NCI-H2196 treated with DMSO at 0.1 percent for 48 hours (cell line): ENCODE data around the gene MPEG1.

ENCODE experiments used
- DNase-seq: peaks from one replicate; lab custom pipeline; 2025; ENCODE audit not compliant: unreplicated experiment; lab: John Stamatoyannopoulos, UW

MPEG1 gene

DNA sequence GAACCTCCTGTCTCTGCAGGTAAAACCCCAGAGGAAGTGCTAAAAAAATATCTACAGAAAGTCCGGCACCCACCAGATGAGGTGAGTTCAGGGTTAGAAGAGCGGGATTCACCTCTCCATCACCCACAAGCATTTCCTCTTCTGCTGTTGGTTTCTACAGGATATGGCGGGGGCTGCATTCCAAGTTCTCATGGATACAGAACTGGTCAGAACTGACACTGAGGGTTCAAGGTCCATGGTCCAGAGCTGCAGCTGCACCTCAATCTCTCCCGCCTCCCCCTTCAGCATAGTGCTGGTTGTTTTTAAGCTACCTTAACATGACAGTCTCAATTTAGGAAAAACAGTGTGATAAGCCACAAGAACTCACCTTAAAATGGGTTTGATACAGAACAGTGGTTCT lies 21.6 kb downstream of the MPEG1 start:
- no peak for DNase-seq

DNA sequence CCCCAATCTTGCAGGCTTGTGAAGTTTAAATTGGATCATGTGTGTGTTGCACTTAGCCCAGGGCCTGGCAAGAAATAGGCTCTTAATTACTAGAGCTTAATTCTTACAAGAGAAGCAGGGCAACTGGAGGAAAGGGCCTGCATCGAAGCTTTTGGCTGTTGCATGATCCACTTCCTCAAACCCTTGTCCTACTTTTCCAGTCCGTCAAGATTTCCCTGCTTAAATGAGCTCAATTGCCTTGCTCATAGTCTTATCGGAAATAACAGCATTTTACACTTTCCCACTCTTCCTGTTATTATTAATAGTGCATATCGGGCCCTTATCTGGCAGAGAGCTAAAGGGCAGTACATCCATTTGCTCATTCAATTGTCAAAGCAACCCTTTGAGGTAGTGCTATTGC lies 22.7 kb downstream of the MPEG1 start:
- DNase-seq = no peak

DNA sequence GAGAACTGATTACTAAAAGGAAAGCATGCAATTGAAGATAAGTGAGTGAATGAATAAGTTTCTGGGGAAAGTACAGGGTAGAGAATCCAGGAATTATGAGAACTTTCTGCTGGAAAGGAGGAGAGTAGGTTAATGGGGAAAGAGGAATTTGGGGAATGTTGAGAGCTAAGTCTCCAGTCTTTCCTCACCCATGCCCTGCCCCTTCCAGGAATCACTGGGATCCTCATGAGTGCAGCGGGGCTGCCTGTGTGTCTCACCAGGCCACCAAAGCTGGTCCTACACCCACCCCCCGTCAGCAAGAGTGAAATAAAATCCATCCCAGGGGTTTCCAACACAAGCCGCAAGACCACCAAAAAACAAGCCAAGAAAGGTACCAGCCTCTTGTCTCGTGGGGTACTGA lies 23.8 kb downstream of the MPEG1 start:
- DNase-seq = no peak

DNA sequence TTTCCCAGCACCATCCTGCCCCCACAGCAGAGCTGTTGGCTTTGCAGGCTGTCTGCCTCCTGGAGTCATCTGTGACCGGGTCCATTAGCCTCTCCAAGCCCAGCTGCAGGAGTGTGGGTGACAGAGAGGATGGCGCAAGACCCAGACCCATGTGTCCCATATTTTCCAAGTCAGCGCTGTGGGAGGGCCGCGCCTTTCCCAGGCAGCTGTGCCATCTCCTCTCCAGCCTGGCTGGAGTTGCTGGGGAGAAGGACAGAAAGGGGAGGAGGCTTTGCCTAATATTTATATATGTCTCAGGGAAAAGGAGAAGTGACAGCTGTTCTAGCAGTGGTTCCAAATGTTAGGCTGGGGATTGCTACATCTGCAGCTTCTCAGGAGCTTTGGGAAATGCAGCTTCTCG lies 25.1 kb downstream of the MPEG1 start:
- DNase-seq = no peak

DNA sequence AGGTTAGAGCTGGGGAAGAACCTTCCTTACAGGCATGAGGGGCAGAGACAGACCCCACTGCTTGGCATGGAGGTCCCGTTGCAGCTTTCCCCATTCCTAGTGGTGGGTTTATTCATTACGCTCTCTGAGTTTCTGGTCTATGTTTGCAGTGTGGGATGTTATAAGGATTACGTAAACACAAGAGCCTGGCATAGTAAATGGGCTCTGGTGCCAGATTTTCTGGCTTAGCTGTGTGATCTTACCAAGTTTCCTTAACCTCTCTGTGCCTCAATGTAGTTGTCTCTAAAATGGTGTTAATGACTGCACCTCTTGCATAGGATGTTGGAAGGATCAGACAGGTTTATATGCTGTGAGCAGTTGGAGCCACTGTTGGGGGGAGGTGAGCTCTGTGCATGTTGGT lies 25.7 kb downstream of the MPEG1 start:
- no peak for DNase-seq

DNA sequence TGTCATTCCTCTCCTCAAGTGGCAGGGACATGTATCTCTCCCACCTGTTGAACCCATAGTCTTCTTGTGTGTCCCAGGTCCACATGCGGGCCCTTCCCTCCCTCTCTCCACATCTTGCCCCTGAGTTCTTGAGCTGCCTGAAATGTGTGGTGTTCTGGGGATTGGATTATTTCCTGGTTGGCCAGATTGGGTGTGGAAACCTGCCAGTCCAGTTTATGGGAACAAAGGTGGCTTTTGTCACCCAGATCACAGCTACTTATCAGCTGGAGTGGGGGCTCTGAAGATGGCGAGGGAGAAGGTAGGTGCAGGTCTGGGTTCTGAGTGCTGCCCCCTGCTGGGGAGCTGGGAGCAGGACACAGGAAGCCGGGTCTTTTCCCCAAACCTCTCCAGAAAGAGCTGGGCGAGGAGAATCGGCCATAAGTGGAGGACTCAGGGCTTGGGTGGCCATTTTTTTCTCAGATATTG lies 26.6 kb downstream of the MPEG1 start:
- DNase-seq = no peak

DNA sequence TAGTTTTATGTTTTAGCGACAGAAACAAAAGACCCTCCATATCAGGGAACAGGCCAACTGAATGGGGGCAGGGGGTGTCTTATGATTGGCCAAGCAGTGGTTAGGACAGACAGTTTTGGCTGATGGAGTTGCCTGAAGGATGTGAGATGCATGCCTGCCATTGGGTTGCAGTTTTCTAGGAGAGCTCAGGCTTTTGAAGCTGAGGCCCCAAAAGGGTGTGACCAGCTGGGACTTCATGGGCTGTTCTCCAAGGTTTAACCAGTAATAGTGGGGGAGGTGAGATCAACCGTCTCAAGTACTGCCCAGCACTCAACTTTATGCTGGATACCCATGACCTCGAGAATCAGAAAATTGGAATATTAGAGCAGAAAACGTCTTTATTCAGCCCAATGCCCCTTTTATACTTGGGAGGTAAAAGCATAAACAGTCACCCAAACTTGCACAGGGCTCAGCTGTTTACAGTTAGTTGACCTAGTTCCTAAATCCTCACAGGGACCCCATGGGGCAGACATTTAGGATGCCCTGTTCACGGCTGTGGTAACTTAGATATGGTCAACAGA lies 27.3 kb downstream of the MPEG1 start:
- DNase-seq = no peak

DNA sequence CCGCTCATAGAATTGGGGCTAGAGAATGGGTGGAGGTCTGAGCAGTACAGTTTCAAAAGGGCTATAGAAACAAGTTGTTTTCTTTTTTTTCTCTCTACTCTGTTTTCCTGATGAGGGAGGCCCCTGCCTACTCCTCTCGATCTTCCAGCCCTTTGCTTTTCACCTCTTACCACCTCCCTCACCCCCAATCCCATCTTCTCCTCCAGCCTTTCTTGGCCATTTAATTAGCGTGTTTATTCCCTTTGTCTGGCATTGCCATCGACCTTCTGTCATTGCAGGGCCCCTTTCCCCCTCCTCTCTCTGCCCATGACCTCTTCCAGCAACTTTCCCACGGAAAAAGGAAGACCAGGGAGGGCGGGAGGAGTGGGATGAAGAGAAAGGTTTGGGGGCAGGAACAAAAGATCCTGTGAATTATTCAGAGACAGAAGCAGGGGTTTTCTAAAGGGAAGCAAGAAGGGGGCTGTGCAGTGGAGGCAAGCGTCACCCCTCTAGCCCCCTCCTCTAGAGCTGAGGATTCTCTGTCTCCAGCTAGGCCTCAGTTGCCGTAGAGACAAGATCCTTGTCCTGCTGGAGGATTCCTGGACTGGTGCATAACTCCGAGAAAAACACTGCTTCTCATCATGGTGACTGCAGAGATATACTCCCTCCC lies 27.9 kb downstream of the MPEG1 start:
- DNase-seq = no peak

DNA sequence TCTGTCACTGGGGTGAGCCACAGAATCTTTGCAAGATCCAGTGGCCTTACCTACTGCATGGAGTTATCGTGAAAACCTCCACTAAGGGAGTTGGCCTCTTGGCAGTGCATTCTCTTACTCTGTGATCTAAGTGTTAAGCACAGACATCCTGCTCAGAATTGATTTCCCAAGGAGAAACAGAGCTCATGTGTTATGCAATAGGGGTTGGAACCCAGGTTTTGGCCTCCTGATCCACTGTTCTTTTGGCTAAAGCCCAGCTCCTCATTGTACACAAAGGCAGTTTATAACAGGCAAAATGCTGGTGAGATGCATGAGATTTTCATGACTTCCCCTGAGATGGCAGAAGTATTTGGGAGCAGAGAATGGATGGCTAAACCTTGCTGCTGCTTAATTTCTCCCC lies 29.0 kb downstream of the MPEG1 start:
- DNase-seq = no peak

DNA sequence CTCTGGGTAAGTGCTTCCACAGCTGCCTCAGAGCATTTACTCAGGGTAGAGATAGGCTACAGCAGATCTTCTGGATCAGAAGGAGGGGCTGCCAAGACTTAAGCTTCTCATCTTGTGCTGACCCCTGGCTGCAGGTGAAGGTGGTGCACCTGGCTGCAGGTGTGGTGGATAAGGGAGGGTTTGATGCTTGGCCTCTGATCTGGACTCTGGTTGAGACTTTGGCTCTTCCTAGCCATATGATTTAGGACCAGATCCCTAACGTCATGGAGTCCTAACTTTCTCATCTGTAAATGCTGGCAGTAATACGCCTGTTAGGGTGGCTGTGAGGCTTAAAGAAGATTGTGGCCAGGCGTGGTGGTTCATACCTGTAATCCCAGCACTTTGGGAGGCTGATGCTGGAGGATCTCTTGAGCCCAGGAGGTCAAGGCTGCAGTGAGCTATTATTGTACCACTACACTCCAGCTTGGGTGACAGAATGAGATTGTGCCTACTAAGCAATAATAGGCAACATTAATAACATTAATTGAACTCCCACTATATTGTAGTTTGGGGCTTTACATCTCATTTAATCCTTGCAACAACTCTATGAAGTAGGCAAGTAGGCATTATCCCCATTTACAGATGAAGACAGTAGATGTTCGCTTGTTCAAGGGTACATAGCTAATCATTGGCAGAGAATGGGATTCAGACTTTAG lies 30.1 kb downstream of the MPEG1 start:
- DNase-seq = no peak

DNA sequence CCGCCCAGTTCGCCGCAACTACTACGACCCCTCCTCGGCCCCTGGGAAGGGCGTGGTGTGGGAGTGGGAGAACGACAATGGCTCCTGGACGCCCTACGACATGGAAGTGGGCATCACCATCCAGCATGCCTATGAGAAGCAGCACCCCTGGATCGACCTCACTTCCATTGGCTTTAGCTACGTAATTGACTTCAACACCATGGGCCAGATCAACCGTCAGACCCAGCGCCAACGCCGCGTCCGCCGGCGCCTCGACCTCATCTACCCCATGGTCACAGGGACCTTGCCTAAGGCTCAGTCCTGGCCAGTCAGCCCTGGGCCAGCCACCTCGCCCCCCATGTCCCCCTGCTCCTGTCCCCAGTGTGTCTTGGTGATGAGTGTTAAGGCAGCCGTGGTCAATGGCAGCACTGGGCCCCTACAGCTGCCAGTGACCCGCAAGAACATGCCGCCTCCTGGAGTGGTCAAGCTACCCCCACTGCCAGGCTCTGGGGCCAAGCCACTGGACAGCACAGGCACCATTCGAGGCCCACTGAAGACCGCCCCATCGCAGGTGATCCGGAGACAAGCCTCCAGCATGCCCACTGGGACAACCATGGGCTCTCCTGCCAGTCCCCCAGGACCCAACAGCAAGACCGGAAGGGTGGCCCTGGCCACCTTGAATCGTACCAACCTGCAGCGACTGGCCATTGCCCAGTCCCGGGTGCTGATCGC lies 30.8 kb downstream of the MPEG1 start:
- no peak for DNase-seq

DNA sequence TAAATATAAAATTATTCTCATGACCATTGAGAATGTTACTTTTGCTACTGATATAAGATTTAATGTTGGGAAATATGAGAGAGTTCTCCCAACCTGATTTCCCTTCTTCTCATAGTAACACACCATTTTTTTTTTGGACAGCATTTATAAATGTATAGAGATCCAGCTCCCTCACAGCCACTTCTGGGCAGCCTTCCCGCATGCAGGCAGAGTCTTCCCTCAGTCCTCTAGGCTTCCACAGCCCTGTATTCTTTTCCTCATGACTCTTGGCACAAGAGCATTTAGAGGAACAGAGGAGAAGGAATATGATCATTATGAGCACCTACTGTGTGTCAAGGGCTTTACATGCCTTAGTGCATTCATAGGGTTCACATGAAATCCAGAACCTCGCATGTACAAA lies 31.8 kb downstream of the MPEG1 start:
- no peak for DNase-seq

DNA sequence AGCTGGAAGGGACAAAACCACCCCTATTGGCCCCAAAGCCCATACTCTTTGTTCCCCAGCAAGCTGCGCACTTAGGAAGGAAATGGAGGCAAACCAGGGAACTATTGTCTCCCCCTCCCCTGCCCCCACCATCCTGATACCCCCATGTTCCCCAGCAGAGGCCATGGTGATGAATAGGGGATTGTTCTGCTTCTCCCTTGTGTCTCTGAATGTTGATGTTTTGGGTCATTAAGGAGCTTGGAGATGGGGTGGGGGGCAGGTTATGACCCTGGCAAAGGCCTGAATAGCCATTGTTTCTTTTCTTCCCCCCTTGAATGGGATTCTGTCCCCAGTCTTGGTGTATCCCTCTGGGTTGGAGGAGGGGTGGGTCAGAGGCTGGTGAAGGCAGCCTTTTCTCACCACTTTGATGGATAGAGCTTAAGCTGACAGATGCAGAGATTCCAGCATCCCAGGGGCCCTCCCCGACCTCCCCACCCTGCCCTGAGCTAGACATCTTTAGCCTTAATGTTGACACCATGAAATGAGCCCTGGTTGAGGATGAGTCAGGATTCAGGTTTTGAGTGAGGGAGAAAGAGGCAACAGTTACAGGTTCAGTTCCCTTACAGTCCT lies 32.5 kb downstream of the MPEG1 start:
- no peak for DNase-seq

DNA sequence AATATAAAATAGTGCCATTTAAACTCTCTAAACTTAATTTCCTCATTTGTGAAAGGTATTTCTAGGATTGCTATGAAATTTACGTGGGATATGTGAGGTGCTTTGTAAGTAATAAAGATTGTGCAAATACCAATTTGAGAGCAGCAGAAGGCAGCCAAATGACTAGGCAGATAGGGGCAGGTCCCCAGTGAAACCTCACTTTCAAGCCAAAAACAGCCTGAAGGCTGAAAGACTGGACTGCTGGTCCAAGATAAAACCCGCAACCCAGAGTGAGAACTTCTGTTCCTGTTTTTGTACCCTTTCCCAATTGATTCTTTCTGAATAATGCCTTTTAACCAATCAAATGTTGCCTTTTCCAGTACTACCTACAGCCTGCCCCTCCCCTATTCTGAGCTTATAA lies 33.6 kb downstream of the MPEG1 start:
- DNase-seq = no peak

DNA sequence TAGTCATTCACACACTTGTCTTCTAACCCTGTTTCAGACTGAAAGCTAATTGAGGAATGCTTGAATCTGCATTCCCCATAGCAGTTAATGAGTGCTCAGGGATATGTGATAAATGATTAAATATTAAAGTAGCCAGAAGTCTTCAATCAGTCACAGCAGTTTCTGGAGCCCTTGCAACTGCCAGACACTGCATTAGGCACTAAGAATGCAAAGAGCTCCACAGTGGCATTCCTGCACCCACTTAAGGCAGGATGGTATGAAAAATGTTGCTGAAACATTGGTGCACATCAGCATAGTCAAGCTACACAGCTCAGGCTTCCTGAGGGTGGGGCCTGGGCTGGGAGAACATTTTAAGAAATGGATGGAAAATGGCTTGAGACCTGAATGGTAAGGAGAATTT lies 34.3 kb downstream of the MPEG1 start:
- DNase-seq = no peak

DNA sequence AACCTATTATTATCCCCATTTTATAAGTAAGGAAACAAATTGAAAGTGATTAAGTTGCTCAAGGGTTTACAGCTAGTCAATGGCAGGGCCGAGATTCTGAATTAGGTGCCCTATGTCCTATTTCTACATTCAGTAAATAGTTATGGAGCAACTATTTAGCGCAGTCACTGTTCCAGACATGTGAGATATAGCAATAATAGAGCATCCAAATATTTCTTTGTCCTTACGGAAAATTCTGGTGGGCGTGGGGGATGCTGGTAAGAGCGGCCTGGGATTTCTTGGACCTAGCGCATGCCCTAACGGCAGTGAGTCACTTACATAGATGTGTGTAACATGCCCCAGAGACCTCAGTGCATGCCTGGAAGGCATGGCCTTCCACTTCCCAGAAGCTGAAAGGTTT lies 36.4 kb downstream of the MPEG1 start:
- no peak for DNase-seq

DNA sequence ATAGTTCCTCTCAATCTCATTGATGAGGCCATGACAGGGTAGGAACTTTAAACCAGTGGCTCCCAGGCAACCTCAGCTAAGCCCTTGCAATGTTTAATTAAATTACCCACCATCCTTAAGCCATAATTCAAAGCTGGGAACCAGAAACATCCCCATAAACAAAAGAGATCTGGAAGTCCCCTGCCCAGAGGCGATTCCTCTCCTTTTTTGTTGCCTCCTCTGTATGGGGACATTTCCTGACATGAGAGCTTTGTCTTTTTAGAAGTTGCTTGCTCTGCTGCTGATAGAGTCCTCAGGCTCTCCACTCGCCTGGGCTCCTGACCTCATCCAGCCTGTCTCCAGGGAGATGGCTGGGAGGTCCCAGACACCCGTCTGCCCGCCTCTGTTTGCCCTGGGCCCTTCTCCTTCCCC lies 37.6 kb downstream of the MPEG1 start:
- DNase-seq = no peak

DNA sequence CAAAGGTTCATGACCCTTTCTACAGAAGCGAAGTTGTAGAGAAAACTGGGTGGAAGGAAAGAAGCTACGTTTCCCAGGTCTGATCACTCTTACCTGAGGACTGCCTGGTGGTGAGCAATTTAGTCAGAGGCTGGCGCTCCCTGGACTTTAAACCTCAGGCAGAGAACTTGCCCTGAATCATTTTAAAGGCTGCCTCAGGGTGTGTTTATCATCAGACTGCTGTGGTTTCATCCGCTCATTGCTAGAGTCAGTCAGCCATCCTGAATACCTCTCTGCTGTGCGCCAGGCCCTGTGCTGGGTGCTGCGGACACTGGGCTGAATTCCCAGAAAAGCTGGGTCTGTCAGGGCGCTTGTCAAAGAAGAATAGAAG lies 38.1 kb downstream of the MPEG1 start:
- DNase-seq = no peak

DNA sequence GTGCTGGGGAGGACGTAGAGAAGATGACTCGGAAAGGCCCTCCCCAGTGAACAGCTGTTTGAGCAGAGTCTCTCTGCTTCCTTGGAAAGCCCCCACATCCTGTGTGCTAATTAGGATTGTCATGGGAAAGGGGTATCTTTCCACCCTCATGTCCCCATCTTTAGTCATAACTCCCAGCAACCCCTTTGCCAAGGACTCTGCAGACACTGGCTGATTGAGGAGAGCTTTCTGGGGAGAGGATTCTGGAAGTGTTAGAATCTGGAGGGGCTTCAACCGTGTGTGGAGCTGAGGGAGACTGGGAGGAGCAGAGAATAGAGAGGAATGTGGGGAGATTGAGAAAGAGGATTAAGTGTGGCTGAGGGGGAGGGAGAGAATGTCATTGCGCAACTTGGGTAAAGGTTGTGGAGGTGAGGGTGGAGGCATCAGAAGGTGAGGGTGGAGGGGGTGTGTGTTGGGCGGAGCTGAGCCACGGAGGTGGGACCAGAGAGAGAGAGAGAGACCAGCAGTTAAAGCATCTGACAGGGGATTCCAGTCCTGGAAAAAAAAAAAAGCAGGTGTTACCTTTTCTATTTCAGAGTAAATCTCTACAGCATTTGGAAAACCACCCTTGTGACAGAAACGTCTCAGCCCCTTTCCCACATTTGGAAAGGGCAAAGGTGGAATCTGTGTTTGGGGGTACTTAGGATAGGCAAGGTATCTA lies 38.6 kb downstream of the MPEG1 start:
- DNase-seq = no peak

DNA sequence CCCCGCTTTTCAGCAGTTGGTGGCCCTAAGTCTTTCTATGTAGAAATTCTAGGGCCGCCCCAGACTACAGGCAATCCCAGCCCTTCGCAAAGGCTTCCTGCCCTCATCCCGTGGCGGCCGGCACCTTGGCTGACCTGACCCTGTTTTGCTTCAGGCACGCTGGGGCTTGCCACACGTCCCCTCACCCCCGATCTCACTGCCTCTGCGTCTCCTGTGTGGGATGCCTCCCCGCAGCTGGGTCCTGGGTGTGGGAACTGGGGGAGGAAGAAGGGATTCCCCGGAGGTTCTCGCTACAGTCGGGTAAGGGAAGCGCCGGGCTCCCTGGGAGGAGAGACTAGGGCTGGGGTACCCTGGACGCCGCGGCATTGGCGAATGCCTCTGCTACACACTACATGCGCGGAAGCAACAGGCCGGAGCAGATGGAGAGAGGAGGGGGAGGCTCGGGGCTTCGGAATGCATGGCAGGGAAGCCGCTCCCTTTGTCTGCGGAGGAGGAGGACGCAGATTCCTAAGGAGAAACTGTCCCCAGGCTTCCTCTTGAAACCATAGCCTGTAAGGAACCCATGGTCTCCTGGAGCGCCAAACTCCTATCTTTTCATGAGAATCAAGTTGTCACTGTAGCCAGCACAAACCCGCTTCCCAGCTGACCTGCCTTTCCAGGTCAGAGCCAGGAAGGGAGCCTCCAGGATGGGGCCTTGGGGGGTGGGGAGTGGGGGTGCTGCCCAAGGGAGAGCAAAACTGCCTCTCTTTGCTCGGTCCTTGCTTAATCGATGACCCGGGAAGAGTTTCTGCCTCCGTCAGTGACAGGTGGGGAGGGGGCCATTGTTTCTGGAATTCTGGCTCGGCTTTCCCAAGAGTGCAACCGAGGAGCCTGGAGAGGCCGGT lies 39.4 kb downstream of the MPEG1 start:
- DNase-seq = no peak
